Gastrocnemius medialis (tissue), 4 donors: Measurements from ENCODE around the gene NACAD. TPM values are rescaled to one million over a fixed set of nuclear protein-coding genes. Genes with fewer than 3 reads are reported as not detected.

Experiments used
- ATAC-seq, 2 donors: fragments of 150-250 bp; one replicate each; pipeline ENCODE4 v1.9.1; 2016
- DNase-seq, 2 donors: peaks; one replicate each; pipeline ENCODE4 v3.0.0-alpha.2; 2019
- H3K27ac ChIP-seq, 4 donors: fragments of 200-600 bp; sonication (generic); 1 replicate in 1 of 4; 2 replicates in 3 of 4; pipeline ENCODE4 v1.5.1; 2016 to 2018; ENCODE audit warnings: mild to moderate bottlenecking in 2 of 4, moderate library complexity in 1 of 4
- H3K27me3 ChIP-seq, 3 donors: fragments of 200-600 bp; sonication (generic) in 2 of 3; 1 replicate in 1 of 3; 2 replicates in 2 of 3; pipeline versions ENCODE4 v1.5.1 to v1.6.0; 2016 to 2019; ENCODE audit warnings: mild to moderate bottlenecking in 1 of 3, moderate library complexity in 1 of 3
- H3K36me3 ChIP-seq, 2 donors: fragments of 200-600 bp; sonication (generic) in 1 of 2; one replicate each; pipeline ENCODE4 v1.5.1; 2017 to 2018
- H3K4me1 ChIP-seq, 2 donors: fragments of 200-600 bp; sonication (generic) in 1 of 2; one replicate each; pipeline ENCODE4 v1.5.1; 2016 to 2017; ENCODE audit warnings: mild to moderate bottlenecking in 2 of 2
- H3K4me3 ChIP-seq, 4 donors: fragments of 200-600 bp; sonication (generic) in 3 of 4; 1 replicate in 1 of 4; 2 replicates in 3 of 4; pipeline ENCODE4 v1.5.1; 2016 to 2019; ENCODE audit warnings: mild to moderate bottlenecking in 2 of 4
- H3K9me3 ChIP-seq, 3 donors: fragments of 200-600 bp; sonication (generic) in 2 of 3; 1 replicate in 1 of 3; 2 replicates in 2 of 3; pipeline ENCODE4 v1.5.1; 2016 to 2019
- CTCF ChIP-seq, 5 experiments: fragments of 450-650 bp in 3 of 5; fragments of 200-600 bp in 2 of 5; sonication (generic) in 2 of 5; IDR thresholded peaks in 4 of 5; conservative IDR thresholded peaks in 1 of 5; 1 replicate in 4 of 5; 2 replicates in 1 of 5; pipeline ENCODE4 v1.5.1; 2016 to 2019; ENCODE audit warnings: antibody characterized with exemption in 5 of 5, mild to moderate bottlenecking in 3 of 5, moderate library complexity in 3 of 5
- POLR2A ChIP-seq, 2 donors: fragments of 450-650 bp; IDR thresholded peaks; one replicate each; pipeline ENCODE4 v1.6.1; 2017; ENCODE audit warnings: antibody characterized with exemption in 2 of 2, mild to moderate bottlenecking in 2 of 2, moderate library complexity in 2 of 2
- in situ Hi-C, 4 donors: fragments of 200-750 bp; cut with MboI; loops; one replicate each; pipeline versions ENCODE4 v1.15.0 to v1.8.0; 2017; ENCODE audit warnings: low sequenced_read_pairs in 4 of 4
- intact Hi-C: fragments of 100-400 bp; cut with DNase I; formaldehyde crosslinking; loops from one replicate; pipeline ENCODE4 v1.15.1; 2023; ENCODE audit warnings: low total_unique reads
- total RNA-seq, 4 donors: library from RNA; depleted of rRNA; stranded (reverse); fragments of >200 nt; gene quantifications; one replicate each; pipeline versions ENCODE4 v1.1.0 to v1.2.3, GENCODE V29; 2016

Gene NACAD
- total RNA-seq, 4 donors from 2014 or later: 0.46 to 1.5 (median 1.1) TPM

GRCh38 chr7:45088146-45088701 is 545 bp downstream of the NACAD start:
- H3K36me3 ChIP-seq: no peaks in the 10 kb centered on the region
- peaks cover 0 to 4% (median 0%) of the 10 kb centered on the region in 3 donors for H3K27me3 ChIP-seq
- peak overlapping the region; percentile 36 to 54 (median 47) for H3K27ac ChIP-seq
- ATAC-seq (no peak), DNase-seq (no peak)
- in situ Hi-C loops: no loop called here
- no peaks in the 10 kb centered on the region for H3K4me1 ChIP-seq
- TF ChIP-seq POLR2A (IDR thresholded peaks at IDR 0.05): no peak
- no peak for TF ChIP-seq CTCF (IDR thresholded peaks at IDR 0.05 in 4 of 5, conservative IDR thresholded peaks at IDR 0.05 in 1 of 5)
- no peaks in the 10 kb centered on the region for H3K9me3 ChIP-seq
- intact Hi-C loops: loop anchor here (1.0 kb wide), 1 partner anchor 24 kb away; no protein-coding TSS in a partner anchor
- peak overlapping the region; percentile 60 to 74 (median 65) for H3K4me3 ChIP-seq

- no peaks in the 10 kb centered on the region for H3K36me3 ChIP-seq
- ATAC-seq (no peak), DNase-seq (no peak)
- intact Hi-C loops (loop anchor here (1.0 kb wide), 1 partner anchor 25 kb away; no protein-coding TSS in a partner anchor), in situ Hi-C loops (no loop called here)
- H3K27me3 ChIP-seq: peaks cover 0 to 4% (median 0%) of the 10 kb centered on the region in 3 donors
- TF ChIP-seq CTCF (IDR thresholded peaks at IDR 0.05 in 4 of 5, conservative IDR thresholded peaks at IDR 0.05 in 1 of 5) (no peak), POLR2A (IDR thresholded peaks at IDR 0.05) (no peak)
- peak overlapping the region in 1 of 4 donors; percentile 54 for H3K27ac ChIP-seq
- no peaks in the 10 kb centered on the region for H3K4me1 ChIP-seq
- H3K4me3 ChIP-seq: no peak overlapping the region
- H3K9me3 ChIP-seq: no peaks in the 10 kb centered on the region
Measured at GRCh38 chr7:45087301-45088145, 1.2 kb downstream of the NACAD start.

- Histone ChIP-seq H3K27ac (no peak overlapping the region), H3K4me1 (no peaks in the 10 kb centered on the region), H3K27me3 (peaks cover 0 to 4% (median 0%) of the 10 kb centered on the region in 3 donors), H3K4me3 (no peak overlapping the region), H3K9me3 (no peaks in the 10 kb centered on the region), H3K36me3 (no peaks in the 10 kb centered on the region)
- intact Hi-C loops: no loop called here
- DNase-seq: no peak
- in situ Hi-C loops: no loop called here
- ATAC-seq: no peak
- no peak for TF ChIP-seq CTCF (IDR thresholded peaks at IDR 0.05 in 4 of 5, conservative IDR thresholded peaks at IDR 0.05 in 1 of 5)
- no peak for TF ChIP-seq POLR2A (IDR thresholded peaks at IDR 0.05)
Measured at GRCh38 chr7:45086331-45087065, 2.3 kb downstream of the NACAD start.

GRCh38 chr7:45085619-45086200 is 3.1 kb downstream of the NACAD start:
- no peaks in the 10 kb centered on the region for H3K9me3 ChIP-seq
- no peak overlapping the region for H3K4me3 ChIP-seq
- H3K27me3 ChIP-seq: peaks cover 0 to 4% (median 0%) of the 10 kb centered on the region in 3 donors
- in situ Hi-C loops: no loop called here
- ATAC-seq (no peak), DNase-seq (no peak)
- no peak for TF ChIP-seq POLR2A (IDR thresholded peaks at IDR 0.05)
- no peak for TF ChIP-seq CTCF (IDR thresholded peaks at IDR 0.05 in 4 of 5, conservative IDR thresholded peaks at IDR 0.05 in 1 of 5)
- intact Hi-C loops: no loop called here
- no peak overlapping the region for H3K27ac ChIP-seq
- no peaks in the 10 kb centered on the region for H3K36me3 ChIP-seq
- no peaks in the 10 kb centered on the region for H3K4me1 ChIP-seq
